ENCODE results near the gene TMEM229B.
"Not testable (repeated sequence)": the region's sequence is repeated elsewhere in the genome, so short reads cannot be mapped to it uniquely, and the experiment has no call there.

- not testable (repeated sequence) for TF ChIP-seq CTCF (IDR thresholded peaks at IDR 0.05); ZFX (IDR thresholded peaks at IDR 0.05; ENCODE audit: borderline replicate concordance)
Observed at GRCh38 chr14:67451667-67452066, 36.9 kb downstream of the TMEM229B start.

Data from 22Rv1 (cell line).